ENCODE results near the gene ZNF668.

Gene ZNF668

GRCh38 chr16:31073970-31074813 is at the start of gene ZNF668, which contains the start of gene ZNF646:
Gene ZNF668, minus strand, starts transcription at chr16:31074240. Its CDS starts 9,781 bp downstream, at chr16:31064459.
Gene ZNF646, plus strand, starts transcription at chr16:31074422. Its CDS starts 1,903 bp downstream, at chr16:31076325.
- DNase-seq = peak; percentile 99

GRCh38 chr16:31120129-31120528 is 46.1 kb upstream of the ZNF668 start:
- DNase-seq = no peak

GRCh38 chr16:31118223-31119155 is 44.4 kb upstream of the ZNF668 start:
- DNase-seq = no peak

GRCh38 chr16:31117384-31118222 is 43.6 kb upstream of the ZNF668 start, which contains the start of gene KAT8:
Gene KAT8, plus strand, starts transcription at chr16:31117664. Its CDS starts 18 bp downstream, at chr16:31117682.
- DNase-seq = peak; percentile 99

- no peak for DNase-seq
Measured at GRCh38 chr16:31114468-31114867, 40.4 kb upstream of the ZNF668 start.

DNA sequence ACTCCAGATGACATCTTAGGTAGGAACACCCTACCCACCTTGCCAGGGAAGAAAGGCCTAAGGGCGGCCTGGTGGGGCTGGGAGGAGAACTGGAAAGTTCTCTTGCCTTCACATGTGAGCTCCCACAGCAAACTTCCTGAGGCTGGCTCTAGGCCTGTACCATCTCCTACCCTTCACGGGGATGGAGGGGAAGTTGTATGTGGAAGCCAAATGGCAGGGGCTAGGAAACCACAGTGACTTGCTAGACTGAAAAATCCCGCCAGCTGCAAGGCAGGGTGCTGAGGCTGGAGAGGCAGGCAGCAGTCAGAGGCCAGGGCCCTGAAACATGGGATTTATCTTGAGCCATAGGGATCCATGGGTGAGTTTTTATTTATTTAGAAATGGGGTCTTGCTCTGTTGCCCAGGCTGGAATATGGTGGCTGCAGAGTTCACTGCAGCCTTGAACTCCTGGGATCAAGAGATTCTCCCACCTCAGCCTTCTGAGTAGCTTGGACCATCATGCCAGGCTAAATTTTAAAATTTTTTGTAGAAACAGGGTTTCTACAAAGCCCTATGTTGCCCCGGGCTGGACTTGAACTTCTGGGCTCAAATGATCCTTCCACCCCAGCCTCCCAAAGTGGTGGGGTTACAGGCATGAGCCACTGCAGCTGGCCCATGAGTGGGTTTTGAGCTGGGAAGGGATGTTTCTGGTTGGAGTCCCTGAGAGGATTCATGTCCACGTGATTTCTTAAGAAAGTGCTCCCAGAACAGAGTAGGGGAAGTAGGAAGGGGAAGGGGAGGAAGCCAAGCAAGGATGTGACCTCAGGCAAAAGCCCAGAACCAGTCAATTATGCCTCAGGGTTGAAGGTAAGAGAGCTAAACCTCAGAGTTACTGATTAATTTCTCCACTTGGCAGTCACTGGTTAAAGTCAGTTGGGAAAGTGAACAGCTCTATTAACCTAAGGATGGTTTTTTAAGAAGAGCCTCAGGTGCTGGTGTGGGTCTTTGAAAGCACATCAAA is 39.4 kb upstream of the ZNF668 start:
- DNase-seq = no peak

DNA sequence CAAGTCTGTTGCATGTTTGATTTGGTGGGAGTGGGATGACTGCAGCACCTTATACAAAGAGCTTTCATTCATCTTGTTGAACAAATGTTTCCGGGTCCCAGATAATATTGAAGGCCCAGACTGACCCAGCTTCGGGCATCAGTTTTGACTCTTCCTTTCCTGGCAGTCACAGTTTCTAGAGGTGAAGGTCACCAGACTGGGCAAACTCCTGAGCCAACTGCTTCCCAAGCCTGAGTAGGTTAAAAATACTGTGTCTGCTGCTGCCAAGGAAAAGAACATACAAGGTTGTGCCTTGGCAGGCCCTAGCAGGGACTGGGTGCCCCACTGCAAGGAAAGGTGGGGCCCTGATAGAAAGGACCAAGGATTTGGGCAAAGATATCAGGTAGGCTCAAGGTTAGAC is 38.7 kb upstream of the ZNF668 start:
- no peak for DNase-seq

DNA sequence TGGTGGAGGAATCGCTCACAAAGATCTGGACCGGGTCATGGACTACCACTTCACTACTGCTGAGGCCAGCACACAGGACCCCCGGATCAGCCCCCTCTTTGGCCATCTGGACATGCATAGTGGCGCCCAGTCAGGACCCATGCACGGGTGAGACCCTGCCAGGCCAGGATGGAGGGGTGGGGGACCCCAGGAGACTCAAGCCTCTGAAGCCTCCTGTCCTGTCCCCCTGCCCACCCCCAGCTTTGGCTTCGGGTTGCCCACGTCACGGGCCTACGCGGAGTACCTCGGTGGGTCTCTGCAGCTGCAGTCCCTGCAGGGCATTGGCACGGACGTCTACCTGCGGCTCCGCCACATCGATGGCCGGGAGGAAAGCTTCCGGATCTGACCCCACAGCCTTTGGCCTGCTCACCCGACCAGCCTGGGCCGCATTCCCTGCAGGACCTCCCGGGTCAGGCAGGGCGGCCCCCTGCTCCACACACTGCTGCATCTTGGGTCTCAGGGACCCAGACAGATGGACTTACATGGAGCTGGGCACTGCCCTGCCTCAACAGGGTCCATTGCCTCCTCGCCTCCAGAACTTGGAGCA is 37.9 kb upstream of the ZNF668 start:
- no peak for DNase-seq

DNA sequence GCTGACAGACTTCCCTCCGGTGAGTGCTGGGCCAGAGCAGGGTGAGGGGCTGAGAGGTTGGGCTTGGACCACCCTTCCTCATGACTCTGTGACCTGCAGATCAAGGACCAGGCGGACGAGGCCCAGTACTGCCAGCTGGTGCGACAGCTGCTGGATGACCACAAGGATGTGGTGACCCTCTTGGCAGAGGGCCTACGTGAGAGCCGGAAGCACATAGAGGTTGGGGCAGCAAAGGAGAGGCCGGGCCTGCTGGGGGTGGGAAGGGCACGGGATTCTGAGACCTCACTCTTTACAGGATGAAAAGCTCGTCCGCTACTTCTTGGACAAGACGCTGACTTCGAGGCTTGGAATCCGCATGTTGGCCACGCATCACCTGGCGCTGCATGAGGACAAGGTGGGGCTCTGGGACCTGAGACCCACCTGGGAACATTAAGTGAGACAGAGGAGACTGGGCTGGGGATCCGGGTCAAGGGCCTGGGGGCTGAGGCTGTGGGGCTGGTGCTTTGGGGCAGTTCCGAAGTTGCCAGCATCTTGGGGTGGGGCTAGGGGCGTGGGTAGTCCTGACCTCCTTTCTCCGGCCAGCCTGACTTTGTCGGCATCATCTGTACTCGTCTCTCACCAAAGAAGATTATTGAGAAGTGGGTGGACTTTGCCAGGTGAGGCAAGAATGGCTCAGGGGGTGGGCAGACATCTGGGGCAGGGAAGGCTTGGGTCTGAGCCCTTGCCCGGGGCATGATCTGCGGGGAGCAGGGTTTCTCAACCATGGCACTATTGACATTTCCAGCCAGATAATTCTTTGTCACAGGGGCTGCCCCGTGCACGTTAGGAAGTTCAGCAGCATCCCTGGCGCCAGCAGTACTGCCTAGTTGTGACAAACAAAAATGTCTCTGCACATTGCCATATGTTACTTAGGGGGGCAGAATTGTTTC is 36.3 kb upstream of the ZNF668 start:
- DNase-seq = no peak

DNA sequence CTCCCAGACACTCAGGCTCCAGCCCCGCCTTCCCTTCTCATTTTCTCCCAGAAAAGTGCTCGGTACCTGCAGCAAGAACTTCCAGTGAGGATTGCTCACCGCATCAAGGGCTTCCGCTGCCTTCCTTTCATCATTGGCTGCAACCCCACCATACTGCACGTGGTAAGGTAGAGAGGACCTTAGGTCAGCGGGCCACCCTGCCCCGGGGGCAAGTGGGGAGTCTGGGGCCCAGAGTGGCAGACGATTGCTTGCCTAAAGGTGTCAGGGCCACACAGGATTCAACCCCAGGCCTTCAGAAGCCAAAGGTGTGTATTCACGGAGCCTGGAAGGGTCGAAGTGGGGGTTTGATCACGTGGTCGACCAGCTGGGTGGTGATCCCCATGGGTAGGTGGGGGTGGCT is 35.6 kb upstream of the ZNF668 start:
- DNase-seq = no peak

DNA sequence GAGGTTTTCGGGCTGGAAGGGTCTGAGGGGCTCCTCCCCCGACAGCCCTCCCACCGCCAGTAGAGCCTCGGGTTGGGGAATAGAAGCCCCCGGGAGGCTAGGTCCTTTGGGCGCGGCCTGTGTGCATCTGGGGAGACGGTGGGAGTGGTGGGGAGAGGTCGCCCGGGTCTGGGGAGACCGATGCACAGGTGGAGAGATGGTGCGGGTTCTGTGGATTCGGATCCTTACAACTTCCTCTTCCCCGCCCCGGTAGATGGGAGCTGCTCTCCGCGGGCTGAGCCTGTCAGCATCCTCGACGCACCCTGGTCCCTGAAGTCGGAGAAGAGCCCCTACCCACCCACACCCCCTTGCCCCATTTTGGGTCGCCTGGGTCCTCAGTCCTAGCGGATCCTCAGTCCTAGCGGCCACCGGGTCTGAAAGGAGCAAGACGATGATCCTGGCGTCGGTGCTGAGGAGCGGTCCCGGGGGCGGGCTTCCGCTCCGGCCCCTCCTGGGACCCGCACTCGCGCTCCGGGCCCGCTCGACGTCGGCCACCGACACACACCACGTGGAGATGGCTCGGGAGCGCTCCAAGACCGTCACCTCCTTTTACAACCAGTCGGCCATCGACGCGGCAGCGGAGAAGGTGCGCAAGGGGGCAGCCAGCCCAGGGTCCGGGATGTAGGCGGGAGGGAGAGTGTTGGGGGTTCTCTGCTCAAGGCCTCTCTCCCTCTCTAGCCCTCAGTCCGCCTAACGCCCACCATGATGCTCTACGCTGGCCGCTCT is 34.9 kb upstream of the ZNF668 start:
- no peak for DNase-seq

DNA sequence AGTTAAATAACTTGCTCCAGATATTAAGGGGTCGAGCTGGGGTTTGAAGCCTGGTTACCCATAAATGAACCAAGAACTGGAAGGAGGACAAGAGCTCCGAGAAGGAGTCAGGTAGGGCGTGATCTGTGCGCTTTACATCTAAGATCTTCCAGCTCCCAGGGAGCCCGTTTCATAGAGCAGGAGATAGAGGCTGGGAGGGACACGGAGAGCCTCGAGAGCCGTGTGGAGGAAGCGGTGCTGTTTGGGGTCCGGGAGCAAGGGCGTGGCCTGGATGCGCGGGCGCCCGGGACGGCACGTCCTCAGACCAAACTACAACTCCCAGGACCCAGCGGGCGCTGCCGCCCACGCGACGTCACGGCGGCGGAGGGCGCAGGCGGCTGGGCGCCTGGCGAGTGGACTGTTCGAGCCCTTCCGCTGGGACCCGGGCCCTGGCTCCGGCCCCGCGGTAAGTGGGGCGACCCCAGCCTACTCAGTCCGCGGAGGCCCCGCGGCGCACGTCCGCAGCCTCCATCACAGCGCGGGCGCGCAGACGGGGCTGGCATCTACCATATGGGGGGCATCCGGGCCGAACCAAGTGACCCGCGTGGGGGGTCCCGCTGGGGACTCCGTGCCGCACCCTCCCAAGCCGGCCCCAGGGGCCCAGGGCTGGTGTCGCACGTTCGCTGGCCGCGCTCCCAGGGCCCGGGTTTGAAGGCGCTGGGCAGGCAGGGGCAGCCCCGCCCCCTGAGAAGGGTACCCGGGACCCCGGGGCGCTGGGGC is 34.2 kb upstream of the ZNF668 start, which contains the start of gene BCKDK:
TSS of gene BCKDK (plus strand) at position 352 of the 759 bp plus-strand sequence. CDS start 838 bp downstream, outside the sequence.
- DNase-seq = peak; percentile 89

DNA sequence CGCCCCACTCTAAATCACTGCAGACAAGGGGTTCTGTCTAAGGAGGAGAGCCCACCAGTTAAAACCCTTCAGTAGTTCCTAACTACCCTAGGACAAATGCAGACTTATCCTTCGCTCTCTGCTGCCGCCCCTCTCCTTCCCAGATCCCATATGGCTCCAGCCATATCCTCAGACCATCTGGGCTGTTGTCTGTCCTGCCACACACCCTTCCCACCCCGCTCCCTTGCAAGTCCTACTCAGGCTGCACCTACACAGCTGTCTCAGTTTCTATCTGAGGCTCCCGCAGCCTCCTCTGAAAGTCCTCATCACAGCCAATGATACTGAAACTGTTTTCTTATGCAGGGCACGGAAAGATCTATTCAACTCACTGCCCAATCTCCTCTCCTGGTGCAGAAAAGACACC is 33.4 kb upstream of the ZNF668 start:
- DNase-seq = peak; percentile 67

GRCh38 chr16:31106509-31107464 is 32.7 kb upstream of the ZNF668 start:
- no peak for DNase-seq

- DNase-seq = peak; percentile 90
Measured at GRCh38 chr16:31105677-31106213, 31.7 kb upstream of the ZNF668 start.
